H1 (cell line): Measurements from ENCODE around the gene SLC34A1. TPM values are rescaled to one million over a fixed set of nuclear protein-coding genes. Genes with fewer than 3 reads are reported as not detected.

Experiments
- BRCA1 ChIP-seq: IDR thresholded peaks from 2 replicates; pipeline ENCODE4 v1.6.1; 2012; ENCODE audit warnings: low read depth, low read length, improper control_type of control experiment
- GABPA ChIP-seq: IDR thresholded peaks from 2 replicates; pipeline ENCODE4 v1.6.1; 2011; ENCODE audit warnings: mild to moderate bottlenecking, low read length, moderate library complexity, borderline replicate concordance; ENCODE audit not compliant: insufficient read depth
- NANOG ChIP-seq: IDR thresholded peaks from 2 replicates; pipeline ENCODE4 v1.6.1; 2011; ENCODE audit warnings: low read length, low read depth, mild to moderate bottlenecking, inconsistent platforms; ENCODE audit not compliant: insufficient read depth, poor library complexity, severe bottlenecking
- RXRA ChIP-seq: IDR thresholded peaks from 2 replicates; pipeline ENCODE4 v1.6.1; 2011; ENCODE audit warnings: low read depth, mild to moderate bottlenecking, low read length, moderate library complexity; ENCODE audit not compliant: insufficient read depth
- ZNF274 ChIP-seq: IDR thresholded peaks from 2 replicates; pipeline ENCODE4 v1.7.0; 2012; ENCODE audit warnings: low read length, borderline replicate concordance; ENCODE audit errors: extremely low read depth
- polyA plus RNA-seq, 7 experiments: library from polyadenylated mRNA; depleted of rRNA in 3 of 7; stranded (reverse) in 5 of 7; unstranded in 2 of 7; fragments of >200 nt in 5 of 7; fragments of 200-250 nt in 2 of 7; gene quantifications; 1 replicate in 5 of 7; 2 replicates in 1 of 7; 4 replicates in 1 of 7; pipeline versions ENCODE4 v1.2.1 to v1.2.3, GENCODE V29; 2011 to 2013; ENCODE audit warnings: missing spikeins in 2 of 7, mixed read lengths in 2 of 7
- total RNA-seq: library from RNA; stranded (reverse); fragmentation: NEBNext Ultra II Directional; extraction: Animal tissue kit (Norgen Biotek cat#: 25700); gene quantifications from 2 replicates; pipeline ENCODE4 v1.2.1, GENCODE V29; 2021
- TF ChIP-seq, protein P1 (sequence below): IDR thresholded peaks from 2 replicates; pipeline ENCODE4 v1.6.1; 2011; ENCODE audit warnings: low read depth, mild to moderate bottlenecking, low read length; ENCODE audit not compliant: insufficient read depth

The SLC34A1 gene
- total and polyA plus RNA-seq, 2 of the 8 experiments (the other 6 are each of a cell fraction or from before 2014, with no cell fraction given): not detected

DNA sequence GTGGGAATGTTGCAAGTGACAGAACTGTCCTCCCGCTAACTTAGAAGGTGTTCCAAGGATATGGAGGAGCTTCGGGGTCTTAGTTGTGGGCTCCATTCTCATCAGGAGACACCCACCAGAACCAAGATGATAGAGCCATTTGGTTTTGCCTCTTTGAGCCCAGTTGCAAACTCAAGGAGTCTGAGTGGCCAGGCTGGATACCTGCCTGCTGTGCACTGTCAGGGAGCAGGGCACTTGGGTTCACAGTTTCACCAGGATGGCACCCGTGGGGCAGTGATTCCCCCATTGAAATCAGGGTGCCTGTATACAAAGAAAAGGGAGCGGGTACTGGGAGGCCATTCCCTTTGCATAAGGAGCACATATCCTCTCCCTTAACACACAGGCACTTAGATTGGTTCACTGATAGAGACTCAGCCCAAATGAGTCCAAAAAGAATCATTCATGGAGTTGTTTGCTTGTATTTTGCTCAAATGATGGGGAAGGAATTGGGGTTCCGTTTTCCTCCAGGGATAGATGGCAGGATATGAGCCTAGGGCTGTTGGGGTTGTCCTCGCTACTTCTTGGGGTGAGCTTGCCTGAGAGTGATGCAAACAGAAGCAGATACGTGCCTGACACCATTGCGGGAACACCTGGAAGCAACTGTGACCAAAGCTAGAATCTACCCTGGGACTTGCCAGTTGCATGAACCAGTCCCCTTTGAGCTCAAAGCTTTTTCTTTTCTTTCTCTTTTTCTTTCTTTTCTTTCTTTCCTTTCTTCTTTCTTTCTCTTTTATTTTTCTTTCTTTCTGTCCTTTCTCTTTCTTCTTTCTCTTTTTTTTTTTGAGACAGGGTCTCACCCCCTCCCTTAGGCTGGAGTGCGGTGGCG lies 61.0 kb downstream of the SLC34A1 start (continued):
- TF ChIP-seq, protein P1, sequence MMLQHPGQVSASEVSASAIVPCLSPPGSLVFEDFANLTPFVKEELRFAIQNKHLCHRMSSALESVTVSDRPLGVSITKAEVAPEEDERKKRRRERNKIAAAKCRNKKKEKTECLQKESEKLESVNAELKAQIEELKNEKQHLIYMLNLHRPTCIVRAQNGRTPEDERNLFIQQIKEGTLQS: no peak
- TF ChIP-seq ZNF274: no peak
- no peak for TF ChIP-seq RXRA
- TF ChIP-seq GABPA: no peak
- no peak for TF ChIP-seq NANOG
- TF ChIP-seq BRCA1: no peak
